IMR-90 (cell line): ENCODE data around the gene RAVER1. TPM values are rescaled to one million over a fixed set of nuclear protein-coding genes. Genes with fewer than 3 reads are reported as not detected.

Source experiments
- ATAC-seq: fragments of 200-7000 bp; cut with Tn5 transposase; 2 replicates; pipeline ENCODE4 v1.9.1; 2020; ENCODE audit warnings: low read depth, mild to moderate bottlenecking, moderate library complexity
- BruUV-seq: library from RNA; stranded (reverse); fragments of 400-500 nt; replicated peaks from 2 replicates; lab custom pipeline; 2021; lab: Mats Ljungman, UMichigan
- CTCF ChIA-PET: fragments of 300-600 bp; formaldehyde crosslinking; extraction: SDS; loops from one replicate; lab custom pipeline; 2021; ENCODE audit warnings: antibody characterized with exemption; lab: Yijun Ruan, JAX
- POLR2A ChIA-PET: fragments of 300-600 bp; sonication (Branson Sonifier 250); formaldehyde crosslinking; loops from one replicate; lab custom pipeline; 2022; ENCODE audit warnings: antibody characterized with exemption; ENCODE audit not compliant: unreplicated experiment; lab: Charles Lee
- DNase-seq: peaks from one replicate; pipeline ENCODE4 v3.0.0; 2013
- H2AFZ ChIP-seq: replicated peaks from 2 replicates; pipeline ENCODE3; 2013; ENCODE audit warnings: low read length, mild to moderate bottlenecking; ENCODE audit not compliant: poor library complexity
- H2AK5ac ChIP-seq: 2 replicates; pipeline ENCODE4 v1.6.1; 2013; ENCODE audit warnings: low read depth, low read length, inconsistent platforms
- H2AK9ac ChIP-seq: replicated peaks from 2 replicates; pipeline ENCODE3; 2013; ENCODE audit warnings: mild to moderate bottlenecking, low read depth, low read length, moderate library complexity; ENCODE audit not compliant: poor library complexity
- H2BK120ac ChIP-seq: 2 replicates; pipeline ENCODE4 v1.6.1; 2013; ENCODE audit warnings: low read depth, low read length, inconsistent platforms
- H2BK15ac ChIP-seq: 3 replicates; pipeline ENCODE4 v1.6.1; 2013; ENCODE audit warnings: low read depth, low read length, inconsistent platforms
- H2BK20ac ChIP-seq: 2 replicates; pipeline ENCODE4 v1.6.1; 2013; ENCODE audit warnings: low read depth, mild to moderate bottlenecking, inconsistent platforms, low read length, moderate library complexity
- H2BK5ac ChIP-seq: 2 replicates; pipeline ENCODE4 v1.6.1; 2013; ENCODE audit warnings: mild to moderate bottlenecking, low read depth, low read length, inconsistent platforms; ENCODE audit not compliant: poor library complexity, severe bottlenecking
- H3K14ac ChIP-seq: replicated peaks from 2 replicates; pipeline ENCODE4 v1.6.1; 2013; ENCODE audit warnings: low read depth, low read length, inconsistent platforms
- H3K18ac ChIP-seq: 2 replicates; pipeline ENCODE4 v1.6.1; 2013; ENCODE audit warnings: low read depth, low read length, control low read depth
- H3K23ac ChIP-seq: 2 replicates; pipeline ENCODE4 v1.6.1; 2013; ENCODE audit warnings: low read depth, low read length, inconsistent platforms
- H3K27ac ChIP-seq: 2 replicates; pipeline ENCODE4 v1.5.1; 2013; ENCODE audit warnings: mild to moderate bottlenecking, control low read depth, low read length; ENCODE audit not compliant: insufficient read depth
- H3K27me3 ChIP-seq: 2 replicates; pipeline ENCODE4 v1.6.1; 2013; ENCODE audit warnings: low read length; ENCODE audit not compliant: control insufficient read depth, insufficient read depth
- H3K36me3 ChIP-seq: 2 replicates; pipeline ENCODE4 v1.6.1; 2013; ENCODE audit warnings: low read length, mixed read lengths; ENCODE audit not compliant: control insufficient read depth, insufficient read depth
- H3K4ac ChIP-seq: 2 replicates; pipeline ENCODE4 v1.6.1; 2013; ENCODE audit warnings: low read depth, low read length, inconsistent platforms
- H3K4me1 ChIP-seq: 2 replicates; pipeline ENCODE4 v1.6.1; 2013; ENCODE audit warnings: low read length, mixed read lengths; ENCODE audit not compliant: control insufficient read depth, insufficient read depth
- H3K4me2 ChIP-seq: 2 replicates; pipeline ENCODE4 v1.6.1; 2013; ENCODE audit warnings: low read depth, mild to moderate bottlenecking, control low read depth, low read length, moderate library complexity
- H3K4me3 ChIP-seq: 2 replicates; pipeline ENCODE4 v1.5.1; 2013; ENCODE audit warnings: low read depth, mild to moderate bottlenecking, control low read depth, low read length, moderate library complexity; ENCODE audit not compliant: insufficient read depth
- H3K56ac ChIP-seq: 2 replicates; pipeline ENCODE4 v1.6.1; 2013; ENCODE audit warnings: low read length, inconsistent platforms; ENCODE audit not compliant: insufficient read depth; ENCODE audit errors: extremely low read depth
- H3K79me1 ChIP-seq, 2 experiments: 2 replicates each; pipeline ENCODE4 v1.6.1; 2013; ENCODE audit warnings: low read length in 2 of 2, inconsistent platforms in 1 of 2, low read depth in 1 of 2
- H3K9ac ChIP-seq: 2 replicates; pipeline ENCODE4 v1.6.1; 2013; ENCODE audit warnings: low read depth, low read length, control low read depth
- H3K9me1 ChIP-seq: 2 replicates; pipeline ENCODE4 v1.6.1; 2013; ENCODE audit warnings: low read length, inconsistent platforms; ENCODE audit not compliant: insufficient read depth
- H3K9me3 ChIP-seq: 2 replicates; pipeline ENCODE4 v1.6.1; 2013; ENCODE audit warnings: low read length; ENCODE audit not compliant: control insufficient read depth, insufficient read depth
- H4K20me1 ChIP-seq: 2 replicates; pipeline ENCODE4 v1.6.1; 2013; ENCODE audit warnings: low read length, inconsistent platforms; ENCODE audit not compliant: insufficient read depth
- H4K5ac ChIP-seq: 2 replicates; pipeline ENCODE4 v1.6.1; 2013; ENCODE audit warnings: mild to moderate bottlenecking, low read depth, low read length, control low read depth
- H4K8ac ChIP-seq, 2 experiments: 2 replicates each; pipeline ENCODE4 v1.6.1; 2013; ENCODE audit warnings: low read depth in 2 of 2, low read length in 2 of 2, control low read depth in 1 of 2, inconsistent platforms in 1 of 2
- H4K91ac ChIP-seq: 2 replicates; pipeline ENCODE4 v1.6.1; 2013; ENCODE audit warnings: low read depth, low read length, inconsistent platforms; ENCODE audit not compliant: insufficient read depth
- BHLHE40 ChIP-seq: fragments of 150-350 bp; IDR thresholded peaks from 2 replicates; pipeline ENCODE4 v1.6.1; 2016; ENCODE audit warnings: mild to moderate bottlenecking, low read depth, low read length
- CEBPB ChIP-seq: IDR thresholded peaks from 2 replicates; pipeline ENCODE4 v1.6.1; 2012; ENCODE audit warnings: low read depth, low read length, improper control_type of control experiment
- CHD1 ChIP-seq: IDR thresholded peaks from 2 replicates; pipeline ENCODE4 v1.6.1; 2012; ENCODE audit warnings: low read depth, low read length, improper control_type of control experiment
- CTCF ChIP-seq: conservative IDR thresholded peaks from 2 replicates; pipeline ENCODE4 v1.5.1; 2012; ENCODE audit warnings: mild to moderate bottlenecking, low read depth, low read length, improper control_type of control experiment
- ELK1 ChIP-seq: fragments of 150-350 bp; IDR thresholded peaks from 2 replicates; pipeline ENCODE4 v1.6.1; 2016; ENCODE audit warnings: low read depth, mild to moderate bottlenecking, low read length, moderate library complexity, borderline replicate concordance
- MAFK ChIP-seq: IDR thresholded peaks from 2 replicates; pipeline ENCODE4 v1.6.1; 2012; ENCODE audit warnings: low read depth, low read length, improper control_type of control experiment
- NFE2L2 ChIP-seq: fragments of 150-350 bp; IDR thresholded peaks from 2 replicates; pipeline ENCODE4 v1.6.1; 2016; ENCODE audit warnings: low read depth, mild to moderate bottlenecking, low read length
- POLR2A ChIP-seq: IDR thresholded peaks from 2 replicates; pipeline ENCODE4 v1.6.1; 2012; ENCODE audit warnings: mild to moderate bottlenecking, low read depth, low read length
- RCOR1 ChIP-seq: IDR thresholded peaks from 2 replicates; pipeline ENCODE4 v1.6.1; 2012; ENCODE audit warnings: mild to moderate bottlenecking, low read length, improper control_type of control experiment; ENCODE audit not compliant: insufficient replicate concordance
- RFX5 ChIP-seq: IDR thresholded peaks from 2 replicates; pipeline ENCODE4 v1.8.0; 2012; ENCODE audit warnings: low read depth, mild to moderate bottlenecking, low read length, moderate library complexity
- SMC3 ChIP-seq: fragments of 150-350 bp; IDR thresholded peaks from 2 replicates; pipeline ENCODE4 v1.6.1; 2016; ENCODE audit warnings: low read depth, mild to moderate bottlenecking, antibody characterized with exemption, low read length, moderate library complexity
- WGBS, 2 experiments: methylation state at CpG; one replicate each; pipeline versions ENCODE4 v1.1.5 to v1.1.7; 2013; ENCODE audit warnings: missing lambda C conversion rate in 2 of 2; ENCODE audit not compliant: insufficient read length in 1 of 2; ENCODE audit errors: extremely low coverage in 2 of 2; 5-methylcytosine and 5-hydroxymethylcytosine counted together
- dilution Hi-C: fragments of 300-500 bp; cut with HindIII; formaldehyde crosslinking; loops from one replicate; pipeline ENCODE4 v1.14.3; 2018; ENCODE audit warnings: low sequenced_read_pairs; ENCODE audit not compliant: unreplicated experiment
- in situ Hi-C: fragments of 300-500 bp; cut with MboI; formaldehyde crosslinking; loops from 3 replicates; pipeline ENCODE4 v1.14.3; 2019; ENCODE audit warnings: low sequenced_read_pairs, inconsistent platforms, mixed read lengths
- intact Hi-C: fragments of 100-400 bp; cut with micrococcal nuclease; formaldehyde crosslinking; loops from 2 replicates; pipeline ENCODE4 v1.10.0; 2022
- polyA plus RNA-seq, 3 experiments: library from polyadenylated mRNA; depleted of rRNA; stranded (reverse); fragments of >200 nt; gene quantifications; 2 replicates each; pipeline ENCODE4 v1.2.3, GENCODE V29; 2012; ENCODE audit warnings: low replicate concordance in 1 of 3
- total RNA-seq: library from RNA; depleted of rRNA; stranded (reverse); fragments of >200 nt; gene quantifications from 2 replicates; pipeline ENCODE4 v1.2.3, GENCODE V29; 2012
- TF ChIP-seq, protein P1 (sequence below): fragments of 150-350 bp; IDR thresholded peaks from 2 replicates; pipeline ENCODE4 v1.6.1; 2017; ENCODE audit warnings: mild to moderate bottlenecking, antibody characterized with exemption, low read length, low read depth

RAVER1 gene
- total and polyA plus RNA-seq, 2 of the 4 experiments (the other 2 are of a cell fraction) = 2.7 to 18.1 TPM

GRCh38 chr19:10317045-10317856 is 16.1 kb downstream of the RAVER1 start:
- Histone ChIP-seq H4K5ac (no peak overlapping the region), H4K91ac (no peak overlapping the region), H3K9me1 (peaks cover 7% of the 10 kb centered on the region; the same call in 1 of the 2 replicates), H3K23ac (no peak overlapping the region), H4K20me1 (0 out of 2 replicates have a peak, but pooled peaks cover 5% of the 10 kb centered on the region), H2AK9ac (no peak overlapping the region), H3K56ac (no peak overlapping the region), H3K9ac (no peak overlapping the region), H2BK5ac (no peak overlapping the region), H2BK120ac (no peak overlapping the region), H3K18ac (no peak overlapping the region), H2BK15ac (no peak overlapping the region), H3K4me1 (no peaks in the 10 kb centered on the region), H3K14ac (no peak overlapping the region), H4K8ac (no peak overlapping the region), H2AK5ac (no peak overlapping the region), H2BK20ac (no peak overlapping the region), H3K4me2 (no peak overlapping the region), H3K4ac (no peak overlapping the region), H3K4me3 (no peak overlapping the region), H3K27ac (no peak overlapping the region), H3K36me3 (peaks cover 37% of the 10 kb centered on the region), H3K79me1 (peaks cover 19% of the 10 kb centered on the region in 2 experiments), H3K9me3 (no peaks in the 10 kb centered on the region), H2AFZ (no peak overlapping the region), H3K27me3 (no peaks in the 10 kb centered on the region)
- in situ Hi-C loops = no loop called here
- dilution Hi-C loops = no loop called here
- intact Hi-C loops = no loop called here
- ATAC-seq (no peak), DNase-seq (no peak)
- BruUV-seq = no TSS peak
- ChIA-PET POLR2A (no interaction called here), CTCF (no interaction called here)
- 90% methylated on average over 9 of the region's 29 CpGs; no CpG with 5 or more reads in 1 of the 2 experiments for WGBS, 2 experiments
- no peak for TF ChIP-seq CTCF
- TF ChIP-seq RCOR1 = no peak
- TF ChIP-seq ELK1 = no peak
- TF ChIP-seq MAFK = no peak
- TF ChIP-seq RFX5 = no peak
- TF ChIP-seq NFE2L2 = no peak
- no peak for TF ChIP-seq CEBPB
- no peak for TF ChIP-seq BHLHE40
- TF ChIP-seq, protein P1, sequence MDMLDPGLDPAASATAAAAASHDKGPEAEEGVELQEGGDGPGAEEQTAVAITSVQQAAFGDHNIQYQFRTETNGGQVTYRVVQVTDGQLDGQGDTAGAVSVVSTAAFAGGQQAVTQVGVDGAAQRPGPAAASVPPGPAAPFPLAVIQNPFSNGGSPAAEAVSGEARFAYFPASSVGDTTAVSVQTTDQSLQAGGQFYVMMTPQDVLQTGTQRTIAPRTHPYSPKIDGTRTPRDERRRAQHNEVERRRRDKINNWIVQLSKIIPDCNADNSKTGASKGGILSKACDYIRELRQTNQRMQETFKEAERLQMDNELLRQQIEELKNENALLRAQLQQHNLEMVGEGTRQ = no peak
- TF ChIP-seq CHD1 = no peak
- no peak for TF ChIP-seq SMC3
- TF ChIP-seq POLR2A = no peak
